Activated naive CD4-positive, alpha-beta T cell treated with anti-CD3 and anti-CD28 coated beads for 36 hours (primary cell): ENCODE data around the gene WDR37. TPM values are rescaled to one million over a fixed set of nuclear protein-coding genes. Genes with fewer than 3 reads are reported as not detected.

Experiments
- CTCF ChIA-PET: fragments of 350-600 bp; sonication (Branson Sonifier 250); formaldehyde crosslinking; loops from one replicate; lab custom pipeline; 2021; ENCODE audit warnings: antibody characterized with exemption; lab: Charles Lee
- DNase-seq: peaks from one replicate; pipeline ENCODE4 v3.0.0-alpha.2; 2020
- H3K27ac Mint-ChIP-seq: one replicate; pipeline ENCODE4 v1.8.0; 2021; ENCODE audit warnings: mild to moderate bottlenecking, mixed read lengths
- H3K27me3 Mint-ChIP-seq: one replicate; pipeline ENCODE4 v1.8.0; 2021; ENCODE audit warnings: low read depth, mixed read lengths
- H3K36me3 Mint-ChIP-seq: one replicate; pipeline ENCODE4 v1.8.0; 2021; ENCODE audit warnings: low read depth, mixed read lengths
- H3K4me1 Mint-ChIP-seq: one replicate; pipeline ENCODE4 v1.8.0; 2021; ENCODE audit warnings: low read depth, mixed read lengths
- H3K4me3 Mint-ChIP-seq: one replicate; pipeline ENCODE4 v1.8.0; 2021; ENCODE audit warnings: mild to moderate bottlenecking, moderate library complexity, mixed read lengths
- H3K9me3 Mint-ChIP-seq: one replicate; pipeline ENCODE4 v1.8.0; 2021; ENCODE audit warnings: mixed read lengths
- intact Hi-C: fragments of 100-400 bp; cut with micrococcal nuclease; formaldehyde crosslinking; loops from one replicate; pipeline ENCODE4 v1.15.1; 2023
- total RNA-seq, 2 experiments: library from RNA; stranded (reverse); gene quantifications; one replicate each; pipeline ENCODE4 v1.2.3, GENCODE V29; 2021

Gene WDR37
- total RNA-seq, 2 experiments from 2014 or later, result 14.0 to 16.0 TPM

DNA sequence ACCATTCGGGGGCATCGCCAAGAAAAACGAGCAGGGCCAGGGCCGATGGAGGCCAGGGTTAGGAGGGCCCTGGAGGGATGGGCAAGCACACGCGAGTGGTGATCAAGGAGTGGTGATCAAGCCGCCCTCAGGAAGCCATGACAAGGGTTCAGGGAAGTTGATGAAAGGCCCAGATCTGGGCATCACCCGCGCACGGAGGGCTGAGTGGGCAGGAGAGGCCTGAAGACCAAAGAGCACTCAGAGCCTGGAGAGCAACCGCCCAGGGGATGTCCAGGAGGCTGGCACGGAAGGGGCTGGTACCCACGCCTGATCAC, 114.6 kb downstream of the WDR37 start:
- intact Hi-C loops, result no loop called here
- DNase-seq, result no peak
- H3K4me3 Mint-ChIP-seq, result no peak overlapping the region
- peaks cover 5% of the 10 kb centered on the region for H3K27me3 Mint-ChIP-seq
- H3K4me1 Mint-ChIP-seq, result no peaks in the 10 kb centered on the region
- CTCF ChIA-PET, result no interaction called here
- H3K27ac Mint-ChIP-seq, result no peak overlapping the region
- H3K9me3 Mint-ChIP-seq, result no peaks in the 10 kb centered on the region
- H3K36me3 Mint-ChIP-seq, result no peaks in the 10 kb centered on the region

- DNase-seq, result no peak
- H3K27ac Mint-ChIP-seq, result no peak overlapping the region
- no peaks in the 10 kb centered on the region for H3K9me3 Mint-ChIP-seq
- intact Hi-C loops, result no loop called here
- no peaks in the 10 kb centered on the region for H3K36me3 Mint-ChIP-seq
- no peaks in the 10 kb centered on the region for H3K4me1 Mint-ChIP-seq
- peaks cover 5% of the 10 kb centered on the region for H3K27me3 Mint-ChIP-seq
- H3K4me3 Mint-ChIP-seq, result no peak overlapping the region
- CTCF ChIA-PET, result no interaction called here
Measured at GRCh38 chr10:1171182-1171581, 115.0 kb downstream of the WDR37 start.

GRCh38 chr10:1171586-1171985, 115.4 kb downstream of the WDR37 start:
- CTCF ChIA-PET, result no interaction called here
- no peak overlapping the region for H3K4me3 Mint-ChIP-seq
- intact Hi-C loops, result no loop called here
- no peak overlapping the region for H3K27ac Mint-ChIP-seq
- no peaks in the 10 kb centered on the region for H3K9me3 Mint-ChIP-seq
- H3K36me3 Mint-ChIP-seq, result no peaks in the 10 kb centered on the region
- DNase-seq, result no peak
- H3K27me3 Mint-ChIP-seq, result peaks cover 5% of the 10 kb centered on the region
- H3K4me1 Mint-ChIP-seq, result no peaks in the 10 kb centered on the region

GRCh38 chr10:1172256-1172984, 116.2 kb downstream of the WDR37 start:
- Mint-ChIP-seq H3K4me1 (no peaks in the 10 kb centered on the region), H3K4me3 (no peak overlapping the region), H3K9me3 (no peaks in the 10 kb centered on the region), H3K27me3 (peaks cover 4% of the 10 kb centered on the region), H3K27ac (no peak overlapping the region), H3K36me3 (no peaks in the 10 kb centered on the region)
- intact Hi-C loops, result no loop called here
- CTCF ChIA-PET, result no interaction called here
- no peak for DNase-seq

DNA sequence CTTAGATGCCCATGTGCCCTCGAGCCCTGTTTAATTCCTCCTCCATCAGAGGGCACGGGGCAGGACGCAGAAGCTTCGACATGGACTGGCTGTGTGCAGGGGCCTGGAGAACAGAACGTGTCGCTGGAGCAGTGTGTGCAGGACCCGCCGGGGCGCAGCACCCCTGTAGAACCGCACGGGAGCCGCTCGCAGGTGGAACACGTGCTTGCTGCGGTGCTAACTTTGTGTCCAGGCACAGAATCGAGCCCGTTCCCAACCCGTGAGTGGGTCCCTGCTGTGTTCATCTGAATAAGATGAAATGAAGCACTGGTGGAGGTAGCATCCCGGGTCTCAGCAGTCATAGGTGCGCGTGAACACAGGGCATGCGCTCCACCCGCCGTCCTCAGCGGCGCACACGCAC, 116.9 kb downstream of the WDR37 start:
- H3K4me3 Mint-ChIP-seq, result no peak overlapping the region
- intact Hi-C loops, result no loop called here
- no peaks in the 10 kb centered on the region for H3K36me3 Mint-ChIP-seq
- no peak for DNase-seq
- no peaks in the 10 kb centered on the region for H3K9me3 Mint-ChIP-seq
- H3K4me1 Mint-ChIP-seq, result no peaks in the 10 kb centered on the region
- no peak overlapping the region for H3K27ac Mint-ChIP-seq
- peaks cover 2% of the 10 kb centered on the region for H3K27me3 Mint-ChIP-seq
- CTCF ChIA-PET, result no interaction called here

- intact Hi-C loops, result no loop called here
- Mint-ChIP-seq H3K27ac (no peak overlapping the region), H3K9me3 (no peaks in the 10 kb centered on the region), H3K27me3 (no peaks in the 10 kb centered on the region), H3K4me3 (no peak overlapping the region), H3K36me3 (no peaks in the 10 kb centered on the region), H3K4me1 (no peaks in the 10 kb centered on the region)
- CTCF ChIA-PET, result no interaction called here
- no peak for DNase-seq
Measured at GRCh38 chr10:1174022-1174421, 117.8 kb downstream of the WDR37 start.

GRCh38 chr10:1175956-1176565, 119.9 kb downstream of the WDR37 start:
- Mint-ChIP-seq H3K9me3 (no peaks in the 10 kb centered on the region), H3K4me3 (no peak overlapping the region), H3K36me3 (no peaks in the 10 kb centered on the region), H3K27ac (no peak overlapping the region), H3K4me1 (no peaks in the 10 kb centered on the region), H3K27me3 (no peaks in the 10 kb centered on the region)
- no peak for DNase-seq
- intact Hi-C loops, result no loop called here
- CTCF ChIA-PET, result no interaction called here

DNA sequence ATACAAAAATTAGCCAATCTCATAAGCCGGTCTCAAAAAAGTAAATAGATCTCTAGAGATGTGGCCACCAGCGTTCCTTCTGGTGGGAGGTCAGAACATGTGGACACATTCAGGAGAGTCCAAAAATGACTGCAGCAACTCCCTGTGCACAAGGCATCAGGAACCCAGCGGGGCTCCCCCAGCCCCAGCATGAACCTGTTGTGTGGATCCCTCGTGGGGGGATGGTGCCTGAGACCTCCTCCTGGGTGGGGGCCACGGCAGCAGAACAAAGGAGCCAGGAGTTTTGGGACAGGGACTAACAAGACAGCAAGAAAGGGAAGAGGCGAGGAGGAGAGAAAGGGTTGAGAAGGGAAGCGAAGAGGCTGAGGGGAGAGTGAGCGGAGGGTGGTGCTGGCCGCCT, 121.8 kb downstream of the WDR37 start:
- CTCF ChIA-PET, result no interaction called here
- intact Hi-C loops, result no loop called here
- no peaks in the 10 kb centered on the region for H3K27me3 Mint-ChIP-seq
- H3K9me3 Mint-ChIP-seq, result no peaks in the 10 kb centered on the region
- no peak overlapping the region for H3K27ac Mint-ChIP-seq
- no peaks in the 10 kb centered on the region for H3K36me3 Mint-ChIP-seq
- H3K4me1 Mint-ChIP-seq, result no peaks in the 10 kb centered on the region
- no peak for DNase-seq
- H3K4me3 Mint-ChIP-seq, result no peak overlapping the region

GRCh38 chr10:1178506-1178905, 122.3 kb downstream of the WDR37 start:
- no peaks in the 10 kb centered on the region for H3K27me3 Mint-ChIP-seq
- intact Hi-C loops, result no loop called here
- no peaks in the 10 kb centered on the region for H3K9me3 Mint-ChIP-seq
- no peak overlapping the region for H3K27ac Mint-ChIP-seq
- H3K4me3 Mint-ChIP-seq, result no peak overlapping the region
- H3K4me1 Mint-ChIP-seq, result no peaks in the 10 kb centered on the region
- no peak for DNase-seq
- H3K36me3 Mint-ChIP-seq, result no peaks in the 10 kb centered on the region
- CTCF ChIA-PET, result interaction anchor here (1.3 kb wide), 1 partner anchor 68 kb away, joined by 3 read pairs; no protein-coding TSS in a partner anchor

DNA sequence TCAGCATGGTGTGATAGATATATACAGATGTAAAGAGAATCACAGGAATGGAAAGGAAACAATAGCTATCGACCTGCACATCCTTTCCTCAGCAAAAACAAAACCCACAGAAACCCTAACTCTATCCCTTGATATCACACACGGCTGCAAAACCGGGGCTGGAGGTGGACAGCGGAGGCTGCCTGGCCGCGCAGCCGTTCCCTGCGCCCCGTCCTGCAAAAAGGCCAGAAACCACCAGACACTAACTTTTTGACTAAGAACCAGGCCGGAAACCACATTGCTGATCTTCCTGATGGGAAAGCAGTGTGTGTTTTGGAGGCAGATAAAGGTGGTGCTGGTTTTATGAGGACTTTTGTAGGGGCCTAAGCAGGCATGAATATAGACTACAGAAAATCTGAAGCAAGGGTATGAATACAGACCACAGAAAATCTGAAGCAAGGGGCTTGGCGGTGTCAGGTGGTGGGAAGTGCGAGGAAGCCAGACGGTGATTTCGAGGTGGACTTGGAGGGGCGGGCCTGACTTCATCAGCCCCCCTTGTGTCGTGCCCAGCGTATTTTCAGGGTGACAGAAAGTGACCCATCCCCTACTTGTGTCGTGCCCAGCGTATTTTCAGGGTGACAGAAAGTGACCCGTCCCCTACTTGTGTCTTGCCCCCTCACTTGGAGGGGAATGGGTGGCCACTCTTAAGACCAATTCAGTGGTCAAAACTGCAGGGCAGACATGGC, 123.3 kb downstream of the WDR37 start:
- no peaks in the 10 kb centered on the region for H3K36me3 Mint-ChIP-seq
- no peak for DNase-seq
- no peaks in the 10 kb centered on the region for H3K27me3 Mint-ChIP-seq
- intact Hi-C loops, result no loop called here
- no peak overlapping the region for H3K27ac Mint-ChIP-seq
- no peaks in the 10 kb centered on the region for H3K9me3 Mint-ChIP-seq
- H3K4me3 Mint-ChIP-seq, result no peak overlapping the region
- no peaks in the 10 kb centered on the region for H3K4me1 Mint-ChIP-seq
- CTCF ChIA-PET, result interaction anchor here (1.3 kb wide), 1 partner anchor 69 kb away, joined by 3 read pairs; no protein-coding TSS in a partner anchor

- Mint-ChIP-seq H3K9me3 (no peaks in the 10 kb centered on the region), H3K27me3 (no peaks in the 10 kb centered on the region), H3K36me3 (no peaks in the 10 kb centered on the region), H3K4me3 (no peak overlapping the region), H3K27ac (no peak overlapping the region), H3K4me1 (no peaks in the 10 kb centered on the region)
- DNase-seq, result no peak
- CTCF ChIA-PET, result interaction anchor here (0.6 to 1.1 kb wide), 2 partner anchors 12 to 235 kb away, joined by 3 to 4 read pairs; no protein-coding TSS in a partner anchor
- intact Hi-C loops, result no loop called here
Measured at GRCh38 chr10:1180071-1180730, 124.0 kb downstream of the WDR37 start.

- H3K36me3 Mint-ChIP-seq, result no peaks in the 10 kb centered on the region
- H3K4me1 Mint-ChIP-seq, result no peaks in the 10 kb centered on the region
- no peak overlapping the region for H3K27ac Mint-ChIP-seq
- H3K4me3 Mint-ChIP-seq, result no peak overlapping the region
- intact Hi-C loops, result no loop called here
- H3K27me3 Mint-ChIP-seq, result no peaks in the 10 kb centered on the region
- CTCF ChIA-PET, result interaction anchor here (0.6 to 1.1 kb wide), 2 partner anchors 11 to 236 kb away, joined by 3 to 4 read pairs; no protein-coding TSS in a partner anchor
- H3K9me3 Mint-ChIP-seq, result no peaks in the 10 kb centered on the region
- DNase-seq, result no peak
Measured at GRCh38 chr10:1180836-1181235, 124.7 kb downstream of the WDR37 start.
